GM12878 (cell line): ENCODE data around the gene MTRF1L. TPM values are rescaled to one million over a fixed set of nuclear protein-coding genes. Genes with fewer than 3 reads are reported as not detected.
"Not testable (repeated sequence)": the region's sequence is repeated elsewhere in the genome, so short reads cannot be mapped to it uniquely, and the experiment has no call there.

ENCODE experiments used
- ATAC-seq: fragments of 200-7000 bp; cut with Tn5 transposase; 3 replicates; pipeline ENCODE4 v1.9.1; 2020; ENCODE audit warnings: mild to moderate bottlenecking, moderate library complexity
- BruUV-seq: library from RNA; stranded (reverse); fragments of 400-500 nt; replicated peaks from 2 replicates; lab custom pipeline; 2021; lab: Mats Ljungman, UMichigan
- CTCF ChIA-PET: fragments of 300-600 bp; sonication (Branson Sonifier 250); formaldehyde crosslinking; extraction: SDS; loops from one replicate; lab custom pipeline; 2021; ENCODE audit warnings: inconsistent platforms; lab: Yijun Ruan, JAX
- POLR2A ChIA-PET: fragments of 350-600 bp; formaldehyde crosslinking; extraction: SDS; loops from one replicate; lab custom pipeline; 2021; ENCODE audit warnings: inconsistent platforms; lab: Charles Lee
- RAD21 ChIA-PET: fragments of 300-600 bp; sonication (Branson Sonifier 250); formaldehyde crosslinking; loops from one replicate; lab custom pipeline; 2023; ENCODE audit warnings: antibody characterized with exemption; ENCODE audit not compliant: unreplicated experiment; lab: Charles Lee
- SMC1A ChIA-PET: fragments of 300-600 bp; sonication (Branson Sonifier 250); formaldehyde crosslinking; loops from one replicate; lab custom pipeline; 2023; ENCODE audit not compliant: unreplicated experiment, uncharacterized antibody; lab: Charles Lee
- DNase-seq: peaks from one replicate; pipeline ENCODE4 v3.0.0-alpha.2; 2011; ENCODE audit warnings: low read depth, low spot score
- FAIRE-seq: peaks from 3 replicates; lab custom pipeline; 2011; peaks lifted over from hg19 to GRCh38; lab: Jason Lieb, UNC
- H2AFZ ChIP-seq: 2 replicates; pipeline ENCODE4 v1.6.0; 2011; ENCODE audit warnings: low read depth, low read length, control low read depth; ENCODE audit not compliant: control insufficient read depth
- H3K27ac ChIP-seq: 2 replicates; pipeline ENCODE4 v1.5.1; 2011; ENCODE audit warnings: control low read depth; ENCODE audit not compliant: control insufficient read depth, insufficient read depth
- H3K27me3 ChIP-seq, 2 experiments: replicated peaks in 1 of 2; 2 replicates each; pipeline versions ENCODE4 v1.6.0 to v1.6.1; 2011; ENCODE audit warnings: low read length in 1 of 2; ENCODE audit not compliant: control insufficient read depth in 2 of 2, insufficient read depth in 2 of 2
- H3K36me3 ChIP-seq, 2 experiments: 2 replicates each; pipeline ENCODE4 v1.5.1; 2011; ENCODE audit warnings: low read length in 1 of 2; ENCODE audit not compliant: control insufficient read depth in 2 of 2, insufficient read depth in 2 of 2
- H3K4me1 ChIP-seq: 2 replicates; pipeline ENCODE4 v1.6.1; 2011; ENCODE audit warnings: mild to moderate bottlenecking, low read length, moderate library complexity, mixed read lengths; ENCODE audit not compliant: control insufficient read depth, insufficient read depth
- H3K4me2 ChIP-seq: 2 replicates; pipeline ENCODE4 v1.6.0; 2011; ENCODE audit warnings: control low read depth; ENCODE audit not compliant: control insufficient read depth, insufficient read depth
- H3K4me3 ChIP-seq: fragments of 200-600 bp; sonication (generic); 2 replicates; pipeline ENCODE4 v1.5.1; 2016
- H3K79me2 ChIP-seq: 2 replicates; pipeline ENCODE4 v1.6.0; 2011; ENCODE audit warnings: low read length; ENCODE audit not compliant: control insufficient read depth, insufficient read depth
- H3K9ac ChIP-seq: 2 replicates; pipeline ENCODE4 v1.8.0; 2011; ENCODE audit warnings: low read length, control low read depth, mixed read lengths; ENCODE audit not compliant: control insufficient read depth, insufficient read depth
- H3K9me3 ChIP-seq: replicated peaks from 3 replicates; pipeline ENCODE4 v1.5.1; 2011; ENCODE audit warnings: mild to moderate bottlenecking, low read length; ENCODE audit not compliant: control insufficient read depth, insufficient read depth
- H4K20me1 ChIP-seq: 2 replicates; pipeline ENCODE4 v1.6.0; 2011; ENCODE audit not compliant: control insufficient read depth, insufficient read depth
- STAT3 ChIP-seq: IDR thresholded peaks from 2 replicates; pipeline ENCODE4 v1.6.1; 2011; ENCODE audit warnings: low read depth, low read length, improper control_type of control experiment
- WGBS: methylation state at CpG from one replicate; pipeline ENCODE4 v1.1.6; 2016; ENCODE audit warnings: low lambda C conversion rate; ENCODE audit not compliant: insufficient replicate concordance, insufficient coverage; ENCODE audit errors: missing lambda C conversion rate; 5-methylcytosine and 5-hydroxymethylcytosine counted together
- in situ Hi-C: fragments of 300-500 bp; cut with MboI; formaldehyde crosslinking; loops from 9 replicates; pipeline ENCODE4 v1.14.3; 2018; ENCODE audit warnings: mixed read lengths
- intact Hi-C: fragments of 100-400 bp; cut with micrococcal nuclease; formaldehyde crosslinking; loops from one replicate; pipeline ENCODE4 v1.14.2; 2022; ENCODE audit not compliant: unreplicated experiment
- polyA plus RNA-seq, 11 experiments: library from polyadenylated mRNA; depleted of rRNA in 4 of 11; unstranded in 6 of 11; stranded (reverse) in 5 of 11; fragments of >200 nt; fragmentation: Nextera tagmentation in 4 of 11; fragmentation: Illumina TruSeq in 1 of 11; extraction: Ambion mirVana in 4 of 11; extraction: Trizol in 1 of 11; gene quantifications; 1 replicate in 1 of 11; 2 replicates in 10 of 11; pipeline versions ENCODE4 v1.2.1 to v1.2.3, GENCODE V29; 2011 to 2016; ENCODE audit warnings: inconsistent platforms in 2 of 11, missing spikeins in 2 of 11, low read depth in 1 of 11
- total RNA-seq, 4 experiments: library from RNA; depleted of rRNA in 3 of 4; stranded (reverse); fragments of >200 nt in 3 of 4; fragmentation: Illumina TruSeq in 1 of 4; extraction: Trizol in 1 of 4; gene quantifications; 2 replicates each; pipeline versions ENCODE4 v1.2.1 to v1.2.3, GENCODE V29; 2013 to 2021
- TF ChIP-seq, protein P1 (sequence below): fragments of 450-650 bp; IDR thresholded peaks from 2 replicates; pipeline ENCODE4 v1.6.1; 2018; ENCODE audit warnings: borderline replicate concordance, mild to moderate bottlenecking; ENCODE audit not compliant: partially characterized antibody

Gene MTRF1L
- total and polyA plus RNA-seq, 10 of the 15 experiments (the other 5 are each of a cell fraction or from before 2014, with no cell fraction given), result 5.1 to 21.6 (median 16.1) TPM

DNA sequence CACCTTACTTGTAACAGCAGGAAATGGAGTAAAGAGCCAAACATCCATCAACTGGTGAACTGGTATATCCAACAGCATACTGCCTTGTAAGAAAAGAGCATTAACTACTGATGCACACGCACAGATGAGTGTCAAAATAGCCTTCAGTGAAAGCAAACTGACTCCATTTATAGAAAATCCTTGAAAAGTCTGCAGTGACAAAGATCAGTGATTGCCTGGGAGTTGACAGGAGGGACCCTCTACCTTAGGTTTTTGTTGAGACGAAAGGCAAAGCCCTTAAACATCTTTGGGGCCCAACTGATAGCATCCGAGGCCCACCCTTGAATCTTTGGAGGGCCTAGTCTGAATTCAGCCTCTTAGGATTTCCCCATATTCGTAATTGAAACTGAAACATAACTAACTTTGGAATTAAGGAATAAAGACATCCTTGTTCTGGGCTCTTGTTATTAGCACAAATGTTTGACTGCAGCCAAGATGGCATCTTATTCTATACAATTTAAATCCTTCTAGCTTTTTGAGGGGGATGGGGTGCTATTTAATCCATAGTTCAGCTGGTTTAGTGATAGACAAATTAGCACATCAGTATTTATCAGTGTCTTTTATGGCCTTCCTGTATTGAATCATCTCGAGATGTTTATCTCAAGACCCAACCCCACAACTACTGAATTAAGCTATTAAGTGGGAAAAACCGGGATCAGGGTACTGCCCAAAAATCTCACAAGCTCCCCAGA, 32.7 kb downstream of the MTRF1L start:
- in situ Hi-C loops (no loop called here), intact Hi-C loops (loop anchor here (5.0 to 10.0 kb wide), 2 partner anchors 52 to 665 kb away; no protein-coding TSS in a partner anchor)
- H3K79me2 ChIP-seq, result peaks cover 25% of the 10 kb centered on the region
- H3K27ac ChIP-seq, result no peak overlapping the region
- TF ChIP-seq STAT3, result no peak
- TF ChIP-seq, protein P1, sequence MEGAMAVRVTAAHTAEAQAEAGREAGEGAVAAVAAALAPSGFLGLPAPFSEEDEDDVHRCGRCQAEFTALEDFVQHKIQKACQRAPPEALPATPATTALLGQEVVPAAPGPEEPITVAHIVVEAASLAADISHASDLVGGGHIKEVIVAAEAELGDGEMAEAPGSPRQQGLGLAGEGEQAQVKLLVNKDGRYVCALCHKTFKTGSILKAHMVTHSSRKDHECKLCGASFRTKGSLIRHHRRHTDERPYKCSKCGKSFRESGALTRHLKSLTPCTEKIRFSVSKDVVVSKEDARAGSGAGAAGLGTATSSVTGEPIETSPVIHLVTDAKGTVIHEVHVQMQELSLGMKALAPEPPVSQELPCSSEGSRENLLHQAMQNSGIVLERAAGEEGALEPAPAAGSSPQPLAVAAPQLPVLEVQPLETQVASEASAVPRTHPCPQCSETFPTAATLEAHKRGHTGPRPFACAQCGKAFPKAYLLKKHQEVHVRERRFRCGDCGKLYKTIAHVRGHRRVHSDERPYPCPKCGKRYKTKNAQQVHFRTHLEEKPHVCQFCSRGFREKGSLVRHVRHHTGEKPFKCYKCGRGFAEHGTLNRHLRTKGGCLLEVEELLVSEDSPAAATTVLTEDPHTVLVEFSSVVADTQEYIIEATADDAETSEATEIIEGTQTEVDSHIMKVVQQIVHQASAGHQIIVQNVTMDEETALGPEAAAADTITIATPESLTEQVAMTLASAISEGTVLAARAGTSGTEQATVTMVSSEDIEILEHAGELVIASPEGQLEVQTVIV, result no peak
- H3K36me3 ChIP-seq, result peaks cover 0 to 24% of the 10 kb centered on the region in 2 experiments; a peak in 3 of 4 replicates
- H4K20me1 ChIP-seq, result no peaks in the 10 kb centered on the region
- no peak overlapping the region for H3K9ac ChIP-seq
- H2AFZ ChIP-seq, result no peak overlapping the region
- ChIA-PET SMC1A (interaction anchor here (0.6 to 1.1 kb wide), 5 partner anchors 10 to 1279 kb away, joined by 3 to 4 read pairs (median 3); no protein-coding TSS in a partner anchor), POLR2A (no interaction called here), CTCF (interaction anchor here (0.8 to 1.5 kb wide), 6 partner anchors 9 to 54 kb away, joined by 3 to 5 read pairs (median 3); partner anchors contain the start of gene FBXO5), RAD21 (no interaction called here)
- FAIRE-seq (no peak), ATAC-seq (no peak), DNase-seq (no peak)
- no peak overlapping the region for H3K4me3 ChIP-seq
- no peaks in the 10 kb centered on the region for H3K4me1 ChIP-seq
- 99% methylated on average over 6 of the region's 6 CpGs for WGBS
- BruUV-seq, result no TSS peak
- peaks cover 4% of the 10 kb centered on the region for H3K9me3 ChIP-seq
- no peaks in the 10 kb centered on the region for H3K27me3 ChIP-seq
- H3K4me2 ChIP-seq, result no peak overlapping the region

DNA sequence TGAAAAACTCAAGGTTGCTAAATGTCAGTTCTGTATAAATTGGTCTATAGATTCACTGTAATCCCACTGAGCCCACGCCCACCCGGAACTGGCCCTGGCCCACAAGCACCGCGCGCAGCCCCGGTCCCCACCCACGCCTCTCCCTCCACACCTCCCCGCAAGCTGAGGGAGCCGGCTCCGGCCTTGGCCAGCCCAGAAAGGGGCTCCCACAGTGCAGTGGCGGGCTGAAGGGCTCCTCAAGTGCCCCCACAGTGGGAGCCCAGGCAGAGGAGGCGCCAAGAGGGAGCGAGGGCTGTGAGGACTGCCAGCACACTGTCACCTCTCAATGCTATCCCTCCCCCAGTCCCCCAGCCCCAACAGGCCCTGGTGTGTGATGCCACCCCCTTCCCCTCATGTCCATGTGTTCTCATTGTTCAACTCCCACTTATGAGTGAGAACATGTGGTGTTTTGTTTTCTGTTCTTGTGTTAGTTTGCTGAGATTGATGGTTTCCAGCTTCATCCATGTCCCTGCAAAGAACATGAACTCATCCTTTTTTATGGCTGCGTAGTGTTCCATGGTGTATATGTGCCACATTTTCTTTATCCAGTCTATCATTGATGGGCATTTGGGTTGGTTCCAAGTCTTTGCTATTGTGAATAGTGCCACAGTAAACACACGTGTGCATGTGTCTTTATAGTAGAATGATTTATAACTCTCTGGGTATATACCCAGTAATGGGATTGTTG, 36.2 kb downstream of the MTRF1L start:
- H2AFZ ChIP-seq, H3K36me3 ChIP-seq, H3K9me3 ChIP-seq, in situ Hi-C loops, H4K20me1 ChIP-seq, RAD21 ChIA-PET, H3K27me3 ChIP-seq, H3K9ac ChIP-seq, DNase-seq, ATAC-seq, H3K27ac ChIP-seq, H3K79me2 ChIP-seq, BruUV-seq, intact Hi-C loops, POLR2A ChIA-PET, H3K4me1 ChIP-seq, FAIRE-seq, H3K4me3 ChIP-seq, H3K4me2 ChIP-seq: not testable (repeated sequence)
- ChIA-PET CTCF (interaction anchor here (1.0 kb wide), 1 partner anchor 11 kb away, joined by 3 read pairs; no protein-coding TSS in a partner anchor), SMC1A (interaction anchor here (0.7 kb wide), 1 partner anchor 10 kb away, joined by 3 read pairs; no protein-coding TSS in a partner anchor)
- WGBS, result 94% methylated on average over 13 of the region's 15 CpGs
